ENCODE measurements around the gene MTA3. TPM values are rescaled to one million over a fixed set of nuclear protein-coding genes. Genes with fewer than 3 reads are reported as not detected.

MTA3 gene
- total RNA-seq, 1 donor from 2014 or later: 23.5 TPM

- Histone ChIP-seq H3K4me1 (peaks cover 3% of the 10 kb centered on the region), H3K9me3 (no peaks in the 10 kb centered on the region), H3K27me3 (ENCODE audit: low read depth) (no peaks in the 10 kb centered on the region), H3K4me3 (no peak overlapping the region), H3K36me3 (peaks cover 4% of the 10 kb centered on the region), H3K27ac (no peak overlapping the region)
- ATAC-seq: no peak
- no peak for DNase-seq
- TF ChIP-seq CTCF (IDR thresholded peaks at IDR 0.05): no peak
- intact Hi-C loops (cut with DNase I): no loop called here
These were observed 19.2 kb downstream of the MTA3 start for GRCh38 chr2:42587526-42588117.

GRCh38 chr2:42588121-42588520, 19.7 kb downstream of the MTA3 start:
- intact Hi-C loops (cut with DNase I): no loop called here
- ATAC-seq (no peak), DNase-seq (no peak)
- TF ChIP-seq CTCF (IDR thresholded peaks at IDR 0.05): no peak
- H3K4me3 ChIP-seq: no peak overlapping the region
- H3K9me3 ChIP-seq: no peaks in the 10 kb centered on the region
- no peaks in the 10 kb centered on the region for H3K36me3 ChIP-seq
- H3K27me3 ChIP-seq (ENCODE audit: low read depth): no peaks in the 10 kb centered on the region
- H3K4me1 ChIP-seq: peaks cover 3% of the 10 kb centered on the region
- no peak overlapping the region for H3K27ac ChIP-seq

- H3K9me3 ChIP-seq: no peaks in the 10 kb centered on the region
- H3K27me3 ChIP-seq (ENCODE audit: low read depth): no peaks in the 10 kb centered on the region
- no peak for DNase-seq
- H3K4me1 ChIP-seq: peaks cover 3% of the 10 kb centered on the region
- no peak overlapping the region for H3K4me3 ChIP-seq
- no peak for ATAC-seq
- no peaks in the 10 kb centered on the region for H3K36me3 ChIP-seq
- intact Hi-C loops (cut with DNase I): no loop called here
- no peak for TF ChIP-seq CTCF (IDR thresholded peaks at IDR 0.05)
- H3K27ac ChIP-seq: no peak overlapping the region
These were observed 21.7 kb downstream of the MTA3 start for GRCh38 chr2:42590176-42590575.

DNA sequence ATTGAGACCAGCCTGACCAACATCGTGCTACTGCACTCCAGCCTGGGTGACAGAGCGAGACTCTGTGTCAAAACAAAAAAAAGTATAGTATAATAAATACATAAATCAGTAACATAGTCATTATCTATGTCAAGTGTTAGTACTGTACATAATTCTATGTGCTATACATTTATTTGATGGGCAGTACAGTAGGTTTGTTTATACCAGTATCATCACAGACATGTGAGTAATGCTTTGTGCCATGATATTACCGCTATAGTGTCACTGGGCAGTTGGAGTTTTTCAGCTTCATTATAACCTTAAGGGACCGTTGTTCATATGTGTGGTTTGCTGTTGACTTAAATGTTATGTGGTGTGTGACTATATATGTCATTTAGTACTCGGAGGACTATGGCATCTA, 24.9 kb downstream of the MTA3 start:
- no peak for ATAC-seq
- intact Hi-C loops (cut with DNase I): no loop called here
- Histone ChIP-seq H3K4me3 (no peak overlapping the region), H3K4me1 (no peaks in the 10 kb centered on the region), H3K27me3 (ENCODE audit: low read depth) (no peaks in the 10 kb centered on the region), H3K9me3 (no peaks in the 10 kb centered on the region), H3K27ac (no peak overlapping the region), H3K36me3 (no peaks in the 10 kb centered on the region)
- TF ChIP-seq CTCF (IDR thresholded peaks at IDR 0.05): no peak
- no peak for DNase-seq

- no peak overlapping the region for H3K27ac ChIP-seq
- TF ChIP-seq CTCF (IDR thresholded peaks at IDR 0.05): no peak
- ATAC-seq (no peak), DNase-seq (no peak)
- no peaks in the 10 kb centered on the region for H3K4me1 ChIP-seq
- no peaks in the 10 kb centered on the region for H3K9me3 ChIP-seq
- H3K36me3 ChIP-seq: no peaks in the 10 kb centered on the region
- intact Hi-C loops (cut with DNase I): no loop called here
- H3K4me3 ChIP-seq: no peak overlapping the region
- H3K27me3 ChIP-seq (ENCODE audit: low read depth): no peaks in the 10 kb centered on the region
These were observed 30.2 kb downstream of the MTA3 start for GRCh38 chr2:42598656-42599055.

- TF ChIP-seq CTCF (IDR thresholded peaks at IDR 0.05): no peak
- H3K27ac ChIP-seq: no peak overlapping the region
- H3K4me1 ChIP-seq: no peaks in the 10 kb centered on the region
- no peak for ATAC-seq
- no peaks in the 10 kb centered on the region for H3K36me3 ChIP-seq
- intact Hi-C loops (cut with DNase I): no loop called here
- H3K4me3 ChIP-seq: no peak overlapping the region
- H3K9me3 ChIP-seq: no peaks in the 10 kb centered on the region
- DNase-seq: no peak
- H3K27me3 ChIP-seq (ENCODE audit: low read depth): no peaks in the 10 kb centered on the region
These were observed 32.6 kb downstream of the MTA3 start for GRCh38 chr2:42601076-42601475.

All from lower lobe of right lung (tissue), 2 donors.